Trophoblast cell (in vitro differentiated cells and primary cell): ENCODE data around the gene MTRF1L.

Experiments used
- DNase-seq, 2 donors: peaks; one replicate each; pipeline ENCODE4 v3.0.0-alpha.2; 2016
- H2AFZ ChIP-seq: 2 replicates; pipeline ENCODE4 v1.6.1; 2013; ENCODE audit warnings: low read length, moderate library complexity, mild to moderate bottlenecking; ENCODE audit not compliant: insufficient read depth, poor library complexity
- H2AK5ac ChIP-seq: 2 replicates; pipeline ENCODE4 v1.6.1; 2013; ENCODE audit warnings: mild to moderate bottlenecking, low read length
- H2BK120ac ChIP-seq: 2 replicates; pipeline ENCODE4 v1.6.1; 2013; ENCODE audit warnings: low read length, mild to moderate bottlenecking, moderate library complexity; ENCODE audit not compliant: insufficient read depth, poor library complexity
- H2BK12ac ChIP-seq: 2 replicates; pipeline ENCODE4 v1.6.1; 2013; ENCODE audit warnings: mild to moderate bottlenecking, low read length, moderate library complexity
- H2BK5ac ChIP-seq: 2 replicates; pipeline ENCODE4 v1.6.1; 2013; ENCODE audit warnings: low read length, low read depth, moderate library complexity, mild to moderate bottlenecking; ENCODE audit not compliant: poor library complexity
- H3K14ac ChIP-seq: 2 replicates; pipeline ENCODE4 v1.6.1; 2013; ENCODE audit warnings: mild to moderate bottlenecking, low read length
- H3K18ac ChIP-seq: 2 replicates; pipeline ENCODE4 v1.6.1; 2013; ENCODE audit warnings: mild to moderate bottlenecking, low read length
- H3K23ac ChIP-seq: 2 replicates; pipeline ENCODE4 v1.6.1; 2013; ENCODE audit warnings: low read length
- H3K27ac ChIP-seq: 2 replicates; pipeline ENCODE4 v1.5.1; 2013; ENCODE audit warnings: low read depth, mild to moderate bottlenecking, inconsistent platforms, low read length, moderate library complexity
- H3K27me3 ChIP-seq: 2 replicates; pipeline ENCODE4 v1.6.1; 2013; ENCODE audit warnings: inconsistent platforms, mild to moderate bottlenecking, low read length, moderate library complexity; ENCODE audit not compliant: insufficient read depth
- H3K36me3 ChIP-seq, 2 experiments: 1 replicate in 1 of 2; 2 replicates in 1 of 2; pipeline ENCODE4 v1.6.1; 2013; ENCODE audit warnings: low read length in 2 of 2, mild to moderate bottlenecking in 2 of 2, moderate library complexity in 1 of 2; ENCODE audit not compliant: insufficient read depth in 2 of 2, control insufficient read depth in 1 of 2
- H3K4ac ChIP-seq: 2 replicates; pipeline ENCODE4 v1.6.1; 2013; ENCODE audit warnings: low read depth, mild to moderate bottlenecking, low read length, moderate library complexity
- H3K4me1 ChIP-seq, 2 experiments: 1 replicate in 1 of 2; 2 replicates in 1 of 2; pipeline ENCODE4 v1.6.1; 2013; ENCODE audit warnings: low read length in 2 of 2, mild to moderate bottlenecking in 2 of 2, moderate library complexity in 1 of 2; ENCODE audit not compliant: insufficient read depth in 2 of 2, control insufficient read depth in 1 of 2
- H3K4me2 ChIP-seq: 2 replicates; pipeline ENCODE4 v1.6.1; 2013; ENCODE audit warnings: inconsistent platforms, mild to moderate bottlenecking, low read length, moderate library complexity
- H3K4me3 ChIP-seq: 2 replicates; pipeline ENCODE4 v1.5.1; 2013; ENCODE audit warnings: mild to moderate bottlenecking, low read depth, low read length, inconsistent platforms
- H3K79me1 ChIP-seq: one replicate; pipeline ENCODE4 v1.6.1; 2013; ENCODE audit warnings: low read length
- H3K79me2 ChIP-seq: 2 replicates; pipeline ENCODE4 v1.6.1; 2013; ENCODE audit warnings: low read length, mild to moderate bottlenecking; ENCODE audit not compliant: control insufficient read depth, insufficient read depth, poor library complexity
- H3K9ac ChIP-seq: 2 replicates; pipeline ENCODE4 v1.6.1; 2013; ENCODE audit warnings: mild to moderate bottlenecking, low read length
- H3K9me3 ChIP-seq: 2 replicates; pipeline ENCODE4 v1.6.1; 2013; ENCODE audit warnings: low read depth, mild to moderate bottlenecking, control low read depth, inconsistent platforms, low read length; ENCODE audit not compliant: insufficient read depth
- H4K12ac ChIP-seq: 2 replicates; pipeline ENCODE4 v1.6.1; 2013; ENCODE audit warnings: low read depth, mild to moderate bottlenecking, low read length, moderate library complexity
- H4K8ac ChIP-seq: 2 replicates; pipeline ENCODE4 v1.6.1; 2013; ENCODE audit warnings: low read depth, mild to moderate bottlenecking, low read length, moderate library complexity
- H4K91ac ChIP-seq: one replicate; pipeline ENCODE4 v1.6.1; 2013; ENCODE audit warnings: low read depth, mild to moderate bottlenecking, low read length, moderate library complexity
- WGBS: extraction: QIAGEN DNeasy Blood & Tissue Kit; methylation state at CpG from one replicate; pipeline ENCODE4 v1.1.7; 2013; ENCODE audit warnings: missing lambda C conversion rate; ENCODE audit not compliant: insufficient read length, insufficient coverage; ENCODE audit errors: extremely low coverage; 5-methylcytosine and 5-hydroxymethylcytosine counted together

Gene MTRF1L

GRCh38 chr6:153034139-153034538, 31.6 kb upstream of the MTRF1L start:
- Histone ChIP-seq H3K18ac (no peak overlapping the region), H3K36me3 (no peaks in the 10 kb centered on the region), H2AFZ (no peak overlapping the region), H3K27ac (no peak overlapping the region), H3K79me2 (no peaks in the 10 kb centered on the region), H3K4me3 (no peak overlapping the region), H3K4me1 (no peaks in the 10 kb centered on the region), H3K14ac (no peak overlapping the region), H3K4ac (no peak overlapping the region), H2AK5ac (no peak overlapping the region), H4K12ac (no peak overlapping the region), H3K27me3 (no peaks in the 10 kb centered on the region), H4K91ac (no peak overlapping the region), H3K9ac (no peak overlapping the region), H3K4me2 (no peak overlapping the region), H3K9me3 (no peaks in the 10 kb centered on the region), H2BK12ac (no peak overlapping the region), H3K23ac (no peak overlapping the region), H2BK5ac (no peak overlapping the region), H4K8ac (no peak overlapping the region), H2BK120ac (no peak overlapping the region), H3K79me1 (no peaks in the 10 kb centered on the region)
- no CpG with 5 or more reads among the region's 9 CpGs for WGBS
- no peak for DNase-seq

GRCh38 chr6:153032255-153032882, 29.9 kb upstream of the MTRF1L start:
- Histone ChIP-seq H3K79me1 (no peaks in the 10 kb centered on the region), H2AFZ (no peak overlapping the region), H2BK5ac (no peak overlapping the region), H3K4ac (no peak overlapping the region), H3K36me3 (no peaks in the 10 kb centered on the region), H3K79me2 (no peaks in the 10 kb centered on the region), H3K4me1 (no peaks in the 10 kb centered on the region), H3K9me3 (no peaks in the 10 kb centered on the region), H3K14ac (no peak overlapping the region), H2AK5ac (no peak overlapping the region), H3K18ac (no peak overlapping the region), H4K12ac (no peak overlapping the region), H4K8ac (no peak overlapping the region), H4K91ac (no peak overlapping the region), H3K9ac (no peak overlapping the region), H3K4me3 (no peak overlapping the region), H3K4me2 (no peak overlapping the region), H3K27ac (no peak overlapping the region), H3K27me3 (no peaks in the 10 kb centered on the region), H2BK120ac (no peak overlapping the region), H2BK12ac (no peak overlapping the region), H3K23ac (no peak overlapping the region)
- peak in 1 of 2 donors; percentile 71 for DNase-seq
- no CpG with 5 or more reads among the region's 9 CpGs for WGBS

- Histone ChIP-seq H3K18ac (no peak overlapping the region), H3K27ac (no peak overlapping the region), H4K8ac (no peak overlapping the region), H2BK120ac (no peak overlapping the region), H3K79me1 (no peaks in the 10 kb centered on the region), H3K27me3 (no peaks in the 10 kb centered on the region), H3K9ac (no peak overlapping the region), H2AK5ac (no peak overlapping the region), H2AFZ (no peak overlapping the region), H3K36me3 (no peaks in the 10 kb centered on the region), H4K91ac (no peak overlapping the region), H3K23ac (no peak overlapping the region), H3K4me2 (no peak overlapping the region), H3K4ac (no peak overlapping the region), H3K4me3 (no peak overlapping the region), H3K9me3 (no peaks in the 10 kb centered on the region), H2BK12ac (no peak overlapping the region), H3K4me1 (no peaks in the 10 kb centered on the region), H2BK5ac (no peak overlapping the region), H3K79me2 (no peaks in the 10 kb centered on the region), H3K14ac (no peak overlapping the region), H4K12ac (no peak overlapping the region)
- no CpG with 5 or more reads among the region's 1 CpG for WGBS
- DNase-seq: no peak
These were observed 28.9 kb upstream of the MTRF1L start for GRCh38 chr6:153031335-153031955.

- Histone ChIP-seq H2BK120ac (no peak overlapping the region), H3K79me2 (no peaks in the 10 kb centered on the region), H2BK12ac (no peak overlapping the region), H3K4me3 (no peak overlapping the region), H2BK5ac (no peak overlapping the region), H4K8ac (no peak overlapping the region), H4K12ac (no peak overlapping the region), H3K79me1 (no peaks in the 10 kb centered on the region), H3K27me3 (no peaks in the 10 kb centered on the region), H3K23ac (no peak overlapping the region), H3K36me3 (no peaks in the 10 kb centered on the region), H4K91ac (no peak overlapping the region), H3K4ac (no peak overlapping the region), H2AK5ac (no peak overlapping the region), H3K9ac (no peak overlapping the region), H2AFZ (no peak overlapping the region), H3K18ac (no peak overlapping the region), H3K9me3 (no peaks in the 10 kb centered on the region), H3K27ac (no peak overlapping the region), H3K4me1 (no peaks in the 10 kb centered on the region), H3K14ac (no peak overlapping the region), H3K4me2 (no peak overlapping the region)
- no peak for DNase-seq
- WGBS: no CpG with 5 or more reads among the region's 4 CpGs
These were observed 26.5 kb upstream of the MTRF1L start for GRCh38 chr6:153028963-153029362.
